BE2C (cell line): ENCODE results near the gene EMP3.
A peak's percentile ranks its signal among the peaks of the same experiment; 100 is the strongest.
"Not testable (repeated sequence)": the region's sequence is repeated elsewhere in the genome, so short reads cannot be mapped to it uniquely, and the experiment has no call there.

Experiments
- DNase-seq: peaks from one replicate; pipeline ENCODE4 v3.0.0-alpha.2; 2020
- H3K27me3 ChIP-seq: fragments of 250-450 bp; sonication (Bioruptor Pico); 2 replicates; pipeline ENCODE4 v1.5.1; 2020; ENCODE audit warnings: mild to moderate bottlenecking
- H3K36me3 ChIP-seq: fragments of 250-450 bp; sonication (Bioruptor Pico); 2 replicates; pipeline ENCODE4 v1.5.1; 2020; ENCODE audit warnings: mild to moderate bottlenecking
- H3K4me1 ChIP-seq: fragments of 250-450 bp; sonication (Bioruptor Pico); 2 replicates; pipeline ENCODE4 v1.5.1; 2020
- H3K4me3 ChIP-seq: 2 replicates; pipeline ENCODE4 v1.5.1; 2011; ENCODE audit warnings: low read depth, low read length
- H3K9me3 ChIP-seq: fragments of 250-450 bp; sonication (Bioruptor Pico); 2 replicates; pipeline ENCODE4 v1.5.1; 2020
- CTCF ChIP-seq: IDR thresholded peaks from 2 replicates; pipeline ENCODE4 v1.5.1; 2012; ENCODE audit warnings: mild to moderate bottlenecking, low read depth, low read length

EMP3 gene

GRCh38 chr19:48290401-48290770, 35.0 kb upstream of the EMP3 start:
- H3K9me3 ChIP-seq: no peaks in the 10 kb centered on the region
- no peaks in the 10 kb centered on the region for H3K27me3 ChIP-seq
- DNase-seq: peak; percentile 58
- H3K36me3 ChIP-seq: peaks cover 17% of the 10 kb centered on the region
- H3K4me3 ChIP-seq: peak overlapping the region; percentile 68; the same call in 1 of the 2 replicates
- no peaks in the 10 kb centered on the region for H3K4me1 ChIP-seq
- TF ChIP-seq CTCF: peak; percentile 49

GRCh38 chr19:48290771-48291488, 34.4 kb upstream of the EMP3 start:
- H3K4me3 ChIP-seq: peak overlapping the region; percentile 68
- no peaks in the 10 kb centered on the region for H3K4me1 ChIP-seq
- peak; percentile 94 for TF ChIP-seq CTCF
- H3K36me3 ChIP-seq: peaks cover 13% of the 10 kb centered on the region
- H3K9me3 ChIP-seq: no peaks in the 10 kb centered on the region
- DNase-seq: peak; percentile 77
- no peaks in the 10 kb centered on the region for H3K27me3 ChIP-seq

GRCh38 chr19:48291489-48291815, 33.9 kb upstream of the EMP3 start:
- not testable (repeated sequence) for H3K9me3 ChIP-seq, H3K36me3 ChIP-seq, H3K27me3 ChIP-seq, DNase-seq, H3K4me1 ChIP-seq
- H3K4me3 ChIP-seq: peak overlapping the region; percentile 68

GRCh38 chr19:48292798-48293197, 32.6 kb upstream of the EMP3 start:
- no peaks in the 10 kb centered on the region for H3K36me3 ChIP-seq
- H3K9me3 ChIP-seq: no peaks in the 10 kb centered on the region
- H3K4me1 ChIP-seq: no peaks in the 10 kb centered on the region
- H3K27me3 ChIP-seq: no peaks in the 10 kb centered on the region
- no peak overlapping the region for H3K4me3 ChIP-seq
- TF ChIP-seq CTCF: no peak
- no peak for DNase-seq

GRCh38 chr19:48295458-48295857, 29.9 kb upstream of the EMP3 start:
- Histone ChIP-seq H3K4me3 (no peak overlapping the region), H3K27me3 (no peaks in the 10 kb centered on the region), H3K36me3 (no peaks in the 10 kb centered on the region), H3K4me1 (no peaks in the 10 kb centered on the region), H3K9me3 (no peaks in the 10 kb centered on the region)
- TF ChIP-seq CTCF: no peak
- no peak for DNase-seq

- Histone ChIP-seq H3K27me3 (no peaks in the 10 kb centered on the region), H3K4me3 (no peak overlapping the region), H3K9me3 (no peaks in the 10 kb centered on the region), H3K36me3 (no peaks in the 10 kb centered on the region), H3K4me1 (no peaks in the 10 kb centered on the region)
- TF ChIP-seq CTCF: no peak
- DNase-seq: no peak
These were observed 28.2 kb upstream of the EMP3 start for GRCh38 chr19:48296963-48297734.
